ENCODE results near the gene PNKD. TPM values are rescaled to one million over a fixed set of nuclear protein-coding genes. Genes with fewer than 3 reads are reported as not detected.

The PNKD gene
- total RNA-seq, 1 donor from 2014 or later, result 39.1 TPM

DNA sequence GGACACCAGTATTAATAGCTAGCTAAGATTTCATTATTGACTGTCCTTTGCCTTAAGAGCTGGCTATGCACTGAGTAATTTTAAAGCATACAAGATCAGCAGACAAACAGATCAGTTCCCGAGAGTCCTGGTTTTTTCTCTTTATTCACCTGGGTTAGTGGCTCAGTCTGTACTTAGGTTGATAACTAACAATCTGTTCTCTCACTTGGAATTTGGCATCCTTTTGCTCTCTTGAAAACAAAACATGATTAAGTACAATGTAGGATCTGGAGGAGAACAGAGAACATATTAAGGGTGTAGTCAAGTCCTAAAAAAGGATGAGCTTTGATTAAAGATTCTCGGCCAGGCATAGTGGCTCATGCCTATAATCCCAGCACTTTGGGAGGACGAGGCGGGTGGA is 36.8 kb upstream of the PNKD start:
- Histone ChIP-seq H3K27me3 (ENCODE audit: control insufficient read depth in 3 of 3, insufficient read depth in 3 of 3, low read length in 3 of 3) (no peaks in the 10 kb centered on the region), H3K36me3 (ENCODE audit: control insufficient read depth in 3 of 3, insufficient read depth in 3 of 3, low read length in 3 of 3) (peaks cover 37 to 68% (median 48%) of the 10 kb centered on the region in 3 donors), H3K9ac (ENCODE audit: low read depth in 1 of 3, low read length in 3 of 3) (no peak overlapping the region), H3K4me3 (ENCODE audit: low read length in 3 of 3) (no peak overlapping the region), H3K4me1 (ENCODE audit: control insufficient read depth in 3 of 3, insufficient read depth in 3 of 3, low read length in 3 of 3) (peaks cover 0 to 16% (median 2%) of the 10 kb centered on the region in 3 donors), H3K9me3 (ENCODE audit: control insufficient read depth in 3 of 3, low read length in 3 of 3) (no peaks in the 10 kb centered on the region), H3K27ac (ENCODE audit: low read depth, low read length) (no peak overlapping the region)

DNA sequence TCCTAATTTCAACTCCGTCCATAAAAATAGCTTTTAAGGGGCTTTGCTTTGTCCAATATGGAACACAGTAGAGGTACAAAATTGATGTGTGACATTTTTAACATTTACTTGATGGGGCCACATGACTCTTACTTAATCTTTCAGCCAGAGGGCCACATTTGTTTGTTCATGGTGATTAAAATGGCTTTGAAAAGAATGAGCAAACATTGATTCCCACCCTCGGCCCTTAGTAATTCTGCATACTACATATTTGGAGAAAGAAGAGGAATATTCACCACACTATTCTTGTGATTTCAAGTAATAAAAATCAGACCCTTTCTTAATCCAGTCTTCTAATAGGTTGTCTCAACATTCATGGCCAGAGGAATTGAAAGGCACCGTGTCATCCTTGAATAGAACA is 35.8 kb upstream of the PNKD start:
- H3K4me1 ChIP-seq (ENCODE audit: control insufficient read depth in 3 of 3, insufficient read depth in 3 of 3, low read length in 3 of 3), result peaks cover 0 to 13% (median 0%) of the 10 kb centered on the region in 3 donors
- H3K27ac ChIP-seq (ENCODE audit: low read depth, low read length), result no peak overlapping the region
- H3K27me3 ChIP-seq (ENCODE audit: control insufficient read depth in 3 of 3, insufficient read depth in 3 of 3, low read length in 3 of 3), result no peaks in the 10 kb centered on the region
- peaks cover 45 to 72% (median 55%) of the 10 kb centered on the region in 3 donors for H3K36me3 ChIP-seq (ENCODE audit: control insufficient read depth in 3 of 3, insufficient read depth in 3 of 3, low read length in 3 of 3)
- H3K4me3 ChIP-seq (ENCODE audit: low read length in 3 of 3), result no peak overlapping the region
- no peak overlapping the region for H3K9ac ChIP-seq (ENCODE audit: low read depth in 1 of 3, low read length in 3 of 3)
- H3K9me3 ChIP-seq (ENCODE audit: control insufficient read depth in 3 of 3, low read length in 3 of 3), result no peaks in the 10 kb centered on the region

DNA sequence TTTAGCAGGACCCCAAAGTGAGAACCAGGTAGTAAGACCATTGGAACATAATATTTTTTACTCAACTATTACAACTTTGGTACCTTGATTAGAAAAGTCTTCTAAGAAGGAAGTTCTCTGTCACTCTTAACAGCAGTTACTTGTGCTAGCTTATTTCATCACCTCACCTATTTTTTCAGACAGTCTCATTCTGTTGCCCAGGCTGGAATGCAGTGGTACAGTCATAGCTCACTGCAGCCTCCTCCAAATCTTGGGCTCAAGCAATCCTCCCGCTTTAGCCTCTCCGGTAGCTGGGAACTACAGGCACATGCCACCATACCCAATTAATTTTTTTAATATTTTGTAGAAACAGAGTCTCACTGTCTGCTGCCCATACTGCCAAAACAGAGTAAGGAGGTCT is 35.3 kb upstream of the PNKD start:
- Histone ChIP-seq H3K9ac (ENCODE audit: low read depth in 1 of 3, low read length in 3 of 3) (no peak overlapping the region), H3K36me3 (ENCODE audit: control insufficient read depth in 3 of 3, insufficient read depth in 3 of 3, low read length in 3 of 3) (peaks cover 42 to 74% (median 59%) of the 10 kb centered on the region in 3 donors), H3K27ac (ENCODE audit: low read depth, low read length) (no peak overlapping the region), H3K9me3 (ENCODE audit: control insufficient read depth in 3 of 3, low read length in 3 of 3) (no peaks in the 10 kb centered on the region), H3K4me3 (ENCODE audit: low read length in 3 of 3) (no peak overlapping the region), H3K4me1 (ENCODE audit: control insufficient read depth in 3 of 3, insufficient read depth in 3 of 3, low read length in 3 of 3) (peaks cover 0 to 10% (median 0%) of the 10 kb centered on the region in 3 donors), H3K27me3 (ENCODE audit: control insufficient read depth in 3 of 3, insufficient read depth in 3 of 3, low read length in 3 of 3) (no peaks in the 10 kb centered on the region)

DNA sequence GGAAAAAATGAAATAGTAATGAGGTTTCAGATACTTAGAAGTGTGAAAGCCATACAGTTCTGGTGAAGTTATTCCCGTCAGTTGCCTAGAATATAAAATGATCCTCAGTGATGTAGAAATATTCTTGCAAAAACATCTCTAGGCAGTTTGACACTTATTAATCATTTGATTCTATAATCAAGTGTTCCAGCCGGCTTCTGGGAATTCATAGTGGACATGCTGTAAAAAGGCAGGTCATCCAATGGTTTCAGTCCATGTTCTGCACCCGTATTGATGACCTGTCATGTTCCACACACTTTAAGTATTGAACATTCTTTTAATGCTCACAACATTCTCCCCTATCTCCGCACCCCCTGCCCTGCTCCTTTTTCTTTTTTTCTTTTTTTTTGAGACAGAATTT is 33.5 kb upstream of the PNKD start:
- Histone ChIP-seq H3K36me3 (ENCODE audit: control insufficient read depth in 3 of 3, insufficient read depth in 3 of 3, low read length in 3 of 3) (peaks cover 49 to 64% (median 58%) of the 10 kb centered on the region in 3 donors), H3K27ac (ENCODE audit: low read depth, low read length) (no peak overlapping the region), H3K9me3 (ENCODE audit: control insufficient read depth in 3 of 3, low read length in 3 of 3) (no peaks in the 10 kb centered on the region), H3K27me3 (ENCODE audit: control insufficient read depth in 3 of 3, insufficient read depth in 3 of 3, low read length in 3 of 3) (no peaks in the 10 kb centered on the region), H3K4me3 (ENCODE audit: low read length in 3 of 3) (no peak overlapping the region), H3K4me1 (ENCODE audit: control insufficient read depth in 3 of 3, insufficient read depth in 3 of 3, low read length in 3 of 3) (no peaks in the 10 kb centered on the region), H3K9ac (ENCODE audit: low read depth in 1 of 3, low read length in 3 of 3) (no peak overlapping the region)

DNA sequence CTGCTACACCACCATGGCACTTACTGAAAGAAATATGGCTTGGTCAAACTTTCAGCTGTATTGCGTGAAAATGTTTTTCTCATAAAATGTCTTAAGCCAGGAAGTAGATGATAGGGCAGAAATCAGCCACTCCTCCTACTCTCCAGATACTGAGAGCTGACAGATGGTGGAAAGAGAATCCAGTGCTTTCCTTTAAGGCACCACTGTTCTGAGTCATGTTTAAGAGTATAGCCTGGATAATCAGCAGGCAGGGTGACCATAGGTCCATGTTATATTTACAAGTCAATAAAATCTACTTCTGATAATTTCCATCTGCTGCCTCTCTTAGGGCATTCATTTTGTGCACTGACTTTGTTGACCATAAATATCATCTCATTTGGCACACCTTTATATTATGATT is 31.4 kb upstream of the PNKD start:
- Histone ChIP-seq H3K36me3 (ENCODE audit: control insufficient read depth in 3 of 3, insufficient read depth in 3 of 3, low read length in 3 of 3) (peaks cover 51 to 68% (median 62%) of the 10 kb centered on the region in 3 donors), H3K4me1 (ENCODE audit: control insufficient read depth in 3 of 3, insufficient read depth in 3 of 3, low read length in 3 of 3) (no peaks in the 10 kb centered on the region), H3K9ac (ENCODE audit: low read depth in 1 of 3, low read length in 3 of 3) (no peak overlapping the region)

DNA sequence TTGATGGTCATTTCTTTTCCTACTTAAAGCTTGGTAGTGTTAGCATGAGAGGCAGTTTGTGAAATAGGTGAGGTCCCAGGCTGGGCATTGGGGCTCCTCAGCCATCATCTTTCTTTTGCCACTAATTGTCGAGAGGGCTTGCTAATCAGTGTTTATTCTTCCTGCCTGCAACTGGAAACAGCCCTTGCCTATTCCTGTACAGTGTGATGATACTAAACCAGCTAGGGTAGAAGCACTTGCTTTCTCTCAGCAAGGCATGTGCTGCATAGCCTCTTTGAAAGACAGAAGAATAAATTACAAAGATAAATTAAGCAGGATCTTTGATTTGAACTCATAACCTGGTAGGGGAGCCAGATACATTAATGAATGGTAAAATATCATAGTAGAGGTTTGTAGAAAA is 26.1 kb upstream of the PNKD start:
- no peaks in the 10 kb centered on the region for H3K27me3 ChIP-seq (ENCODE audit: control insufficient read depth in 3 of 3, insufficient read depth in 3 of 3, low read length in 3 of 3)
- peaks cover 58 to 78% (median 69%) of the 10 kb centered on the region in 3 donors for H3K36me3 ChIP-seq (ENCODE audit: control insufficient read depth in 3 of 3, insufficient read depth in 3 of 3, low read length in 3 of 3)
- H3K4me1 ChIP-seq (ENCODE audit: control insufficient read depth in 3 of 3, insufficient read depth in 3 of 3, low read length in 3 of 3), result peaks cover 2 to 15% (median 3%) of the 10 kb centered on the region in 3 donors
- H3K4me3 ChIP-seq (ENCODE audit: low read length in 3 of 3), result no peak overlapping the region
- no peaks in the 10 kb centered on the region for H3K9me3 ChIP-seq (ENCODE audit: control insufficient read depth in 3 of 3, low read length in 3 of 3)
- H3K9ac ChIP-seq (ENCODE audit: low read depth in 1 of 3, low read length in 3 of 3), result no peak overlapping the region
- H3K27ac ChIP-seq (ENCODE audit: low read depth, low read length), result no peak overlapping the region

More for the DNA sequence above, 31.4 kb upstream of the PNKD start:
- Histone ChIP-seq H3K27ac (ENCODE audit: low read depth, low read length) (no peak overlapping the region), H3K4me3 (ENCODE audit: low read length in 3 of 3) (no peak overlapping the region), H3K9me3 (ENCODE audit: control insufficient read depth in 3 of 3, low read length in 3 of 3) (no peaks in the 10 kb centered on the region), H3K27me3 (ENCODE audit: control insufficient read depth in 3 of 3, insufficient read depth in 3 of 3, low read length in 3 of 3) (no peaks in the 10 kb centered on the region)

DNA sequence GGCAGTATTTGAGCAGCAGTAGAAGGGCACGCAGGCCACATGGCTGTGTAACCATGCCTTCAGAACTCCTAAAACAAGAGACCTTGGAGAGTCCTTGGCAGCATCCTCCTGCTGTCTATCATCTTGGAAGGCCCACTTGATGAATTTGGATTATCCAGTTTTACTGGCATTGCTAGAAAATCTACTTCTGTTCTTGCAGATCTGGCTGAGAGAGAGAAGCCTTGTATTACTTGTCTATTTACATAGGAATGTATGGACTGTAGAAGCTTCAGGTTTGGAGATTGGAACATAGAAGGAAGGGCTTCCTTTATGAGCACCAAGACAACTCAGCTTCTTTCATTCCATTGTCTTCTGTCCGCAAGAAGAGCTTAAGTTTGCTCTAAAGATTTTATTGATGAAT is 25.7 kb upstream of the PNKD start:
- Histone ChIP-seq H3K9ac (ENCODE audit: low read depth in 1 of 3, low read length in 3 of 3) (no peak overlapping the region), H3K4me3 (ENCODE audit: low read length in 3 of 3) (no peak overlapping the region), H3K4me1 (ENCODE audit: control insufficient read depth in 3 of 3, insufficient read depth in 3 of 3, low read length in 3 of 3) (peaks cover 2 to 15% (median 3%) of the 10 kb centered on the region in 3 donors), H3K27me3 (ENCODE audit: control insufficient read depth in 3 of 3, insufficient read depth in 3 of 3, low read length in 3 of 3) (no peaks in the 10 kb centered on the region), H3K27ac (ENCODE audit: low read depth, low read length) (no peak overlapping the region), H3K9me3 (ENCODE audit: control insufficient read depth in 3 of 3, low read length in 3 of 3) (no peaks in the 10 kb centered on the region), H3K36me3 (ENCODE audit: control insufficient read depth in 3 of 3, insufficient read depth in 3 of 3, low read length in 3 of 3) (peaks cover 61 to 79% (median 70%) of the 10 kb centered on the region in 3 donors)

DNA sequence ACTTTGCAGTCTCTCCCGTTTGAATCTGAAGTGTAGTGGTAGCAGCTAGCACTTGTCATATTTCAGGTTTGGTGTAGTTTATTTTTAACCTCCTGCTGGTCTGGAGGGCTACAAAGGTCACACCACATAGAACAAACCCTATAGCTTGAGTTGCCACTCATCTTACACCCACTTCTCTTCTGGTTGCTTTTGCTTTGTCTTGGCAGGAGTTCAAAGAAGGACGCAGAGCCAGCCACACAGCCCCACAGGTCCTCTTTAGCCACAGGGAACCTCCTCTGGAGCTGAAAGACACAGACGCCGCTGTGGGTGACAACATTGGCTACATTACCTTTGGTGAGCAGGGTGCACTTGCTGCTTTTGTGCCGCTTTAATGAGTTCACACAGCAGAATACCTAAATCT is 25.1 kb upstream of the PNKD start:
- Histone ChIP-seq H3K4me3 (ENCODE audit: low read length in 3 of 3) (no peak overlapping the region), H3K27me3 (ENCODE audit: control insufficient read depth in 3 of 3, insufficient read depth in 3 of 3, low read length in 3 of 3) (no peaks in the 10 kb centered on the region), H3K27ac (ENCODE audit: low read depth, low read length) (no peak overlapping the region), H3K4me1 (ENCODE audit: control insufficient read depth in 3 of 3, insufficient read depth in 3 of 3, low read length in 3 of 3) (peaks cover 2 to 15% (median 3%) of the 10 kb centered on the region in 3 donors), H3K36me3 (ENCODE audit: control insufficient read depth in 3 of 3, insufficient read depth in 3 of 3, low read length in 3 of 3) (peaks cover 64 to 79% (median 72%) of the 10 kb centered on the region in 3 donors), H3K9me3 (ENCODE audit: control insufficient read depth in 3 of 3, low read length in 3 of 3) (no peaks in the 10 kb centered on the region), H3K9ac (ENCODE audit: low read depth in 1 of 3, low read length in 3 of 3) (no peak overlapping the region)

DNA sequence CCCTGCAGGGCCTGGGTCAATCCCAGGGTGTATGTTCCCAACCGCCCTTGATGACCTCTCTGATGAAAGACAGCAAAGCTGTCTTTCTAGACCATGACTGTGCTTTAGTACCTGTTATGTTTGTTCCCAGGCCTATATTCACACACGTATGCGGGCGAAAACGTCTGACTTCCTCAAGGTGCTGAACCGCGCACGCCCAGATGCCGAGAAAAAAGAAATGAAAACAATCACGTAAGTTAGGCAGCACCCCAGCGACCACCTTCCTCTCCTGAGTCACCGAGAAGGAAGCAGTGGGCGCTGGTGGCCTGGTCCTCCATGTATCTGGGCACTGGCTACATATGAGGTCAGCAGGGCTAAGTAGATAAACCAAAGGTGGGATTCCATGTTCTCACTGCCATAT is 20.6 kb upstream of the PNKD start:
- Histone ChIP-seq H3K9ac (ENCODE audit: low read depth in 1 of 3, low read length in 3 of 3) (no peak overlapping the region), H3K4me3 (ENCODE audit: low read length in 3 of 3) (no peak overlapping the region), H3K36me3 (ENCODE audit: control insufficient read depth in 3 of 3, insufficient read depth in 3 of 3, low read length in 3 of 3) (peaks cover 68 to 91% (median 86%) of the 10 kb centered on the region in 3 donors), H3K27me3 (ENCODE audit: control insufficient read depth in 3 of 3, insufficient read depth in 3 of 3, low read length in 3 of 3) (no peaks in the 10 kb centered on the region), H3K4me1 (ENCODE audit: control insufficient read depth in 3 of 3, insufficient read depth in 3 of 3, low read length in 3 of 3) (peaks cover 27 to 37% (median 28%) of the 10 kb centered on the region in 3 donors), H3K27ac (ENCODE audit: low read depth, low read length) (no peak overlapping the region), H3K9me3 (ENCODE audit: control insufficient read depth in 3 of 3, low read length in 3 of 3) (no peaks in the 10 kb centered on the region)

DNA sequence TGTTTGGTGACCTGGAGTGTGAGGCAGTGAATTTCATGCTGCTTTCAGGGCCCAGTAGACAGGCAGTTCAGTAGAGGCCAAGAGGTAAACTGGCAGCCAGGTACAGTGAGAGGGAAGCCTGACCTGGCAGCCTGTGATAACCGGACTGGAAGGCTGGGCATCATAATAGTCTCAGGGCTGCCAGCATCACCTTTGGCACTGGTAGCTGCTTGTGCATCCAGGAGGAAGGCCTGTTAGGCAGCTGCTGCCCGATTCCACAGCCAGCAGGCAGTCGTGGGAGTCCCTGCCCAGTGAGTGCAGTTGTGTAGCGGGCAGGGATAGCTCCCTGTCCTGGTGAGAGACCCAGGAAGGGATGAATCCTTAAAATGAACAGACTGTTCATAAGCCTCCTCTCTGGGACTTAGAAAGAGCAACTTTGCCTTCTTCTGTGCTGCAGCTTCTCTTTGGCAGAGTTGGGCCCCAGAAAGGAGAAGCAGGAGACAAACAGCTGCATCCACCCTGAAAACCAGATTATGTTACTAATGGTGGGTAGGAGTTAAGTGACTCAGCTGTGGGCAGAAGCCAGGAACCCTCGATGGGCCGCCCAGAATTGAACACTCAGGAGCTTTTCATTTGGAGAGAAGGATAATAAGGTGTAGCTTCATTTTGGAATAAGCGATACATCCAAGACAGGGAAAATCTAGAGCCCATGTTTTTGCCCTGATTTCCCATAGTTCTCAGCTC is 17.6 kb upstream of the PNKD start:
- Histone ChIP-seq H3K4me3 (ENCODE audit: low read length in 3 of 3) (no peak overlapping the region), H3K27ac (ENCODE audit: low read depth, low read length) (peak overlapping the region; percentile 62), H3K9ac (ENCODE audit: low read depth in 1 of 3, low read length in 3 of 3) (peak overlapping the region in 2 of 3 donors; percentile 33 to 73), H3K27me3 (ENCODE audit: control insufficient read depth in 3 of 3, insufficient read depth in 3 of 3, low read length in 3 of 3) (no peaks in the 10 kb centered on the region), H3K9me3 (ENCODE audit: control insufficient read depth in 3 of 3, low read length in 3 of 3) (no peaks in the 10 kb centered on the region), H3K36me3 (ENCODE audit: control insufficient read depth in 3 of 3, insufficient read depth in 3 of 3, low read length in 3 of 3) (peaks cover 61 to 78% (median 75%) of the 10 kb centered on the region in 3 donors), H3K4me1 (ENCODE audit: control insufficient read depth in 3 of 3, insufficient read depth in 3 of 3, low read length in 3 of 3) (peaks cover 25 to 36% (median 27%) of the 10 kb centered on the region in 3 donors)

Data from skeletal muscle tissue (tissue), 4 donors.